ENCODE data around the gene TMEM17.

The TMEM17 gene

GRCh38 chr2:62452701-62453454 is 53.1 kb downstream of the TMEM17 start:
- DNase-seq: no peak

- no peak for DNase-seq
Observed at GRCh38 chr2:62450716-62451191, 55.2 kb downstream of the TMEM17 start.

All from NCI-H1694 treated with DMSO at 0.1 percent for 48 hours (cell line).